WI38 (cell line): Measurements from ENCODE around the gene MVB12B.

Experiments used
- H3K4me3 ChIP-seq: 2 replicates; pipeline ENCODE4 v1.5.1; 2011; ENCODE audit warnings: low read depth, mild to moderate bottlenecking, control low read depth, low read length
- CTCF ChIP-seq: IDR thresholded peaks from 2 replicates; pipeline ENCODE4 v1.5.1; 2012; ENCODE audit warnings: low read depth, mild to moderate bottlenecking, control low read depth, low read length

Gene MVB12B

GRCh38 chr9:126375386-126375785 lies 48.8 kb downstream of the MVB12B start:
- no peak for TF ChIP-seq CTCF
- no peak overlapping the region for H3K4me3 ChIP-seq

- H3K4me3 ChIP-seq, result no peak overlapping the region
- no peak for TF ChIP-seq CTCF
Measured at GRCh38 chr9:126376311-126377175, 49.9 kb downstream of the MVB12B start.

- H3K4me3 ChIP-seq, result no peak overlapping the region
- TF ChIP-seq CTCF, result no peak
Measured at GRCh38 chr9:126377176-126377509, 50.5 kb downstream of the MVB12B start.

GRCh38 chr9:126377536-126377935 lies 50.9 kb downstream of the MVB12B start:
- no peak for TF ChIP-seq CTCF

GRCh38 chr9:126378761-126379160 lies 52.1 kb downstream of the MVB12B start:
- no peak overlapping the region for H3K4me3 ChIP-seq
- no peak for TF ChIP-seq CTCF

More at GRCh38 chr9:126377536-126377935, 50.9 kb downstream of the MVB12B start:
- H3K4me3 ChIP-seq, result no peak overlapping the region

GRCh38 chr9:126379661-126380360 lies 53.2 kb downstream of the MVB12B start:
- no peak overlapping the region for H3K4me3 ChIP-seq
- no peak for TF ChIP-seq CTCF

GRCh38 chr9:126380447-126380846 lies 53.8 kb downstream of the MVB12B start:
- no peak overlapping the region for H3K4me3 ChIP-seq
- TF ChIP-seq CTCF, result no peak
